Measurements from ENCODE around the gene TET3. TPM values are rescaled to one million over a fixed set of nuclear protein-coding genes. Genes with fewer than 3 reads are reported as not detected.

Gene TET3
- total and polyA plus RNA-seq, 7 donors = 1.8 to 9.6 (median 3.3) TPM

GRCh38 chr2:73972846-73973245 lies 11.9 kb upstream of the TET3 start:
- Histone ChIP-seq H3K4me3 (no peak overlapping the region), H3K27ac (no peak overlapping the region), H3K27me3 (no peaks in the 10 kb centered on the region), H3K4me1 (peaks cover 0 to 18% (median 16%) of the 10 kb centered on the region in 4 donors), H3K9me3 (no peaks in the 10 kb centered on the region), H3K36me3 (no peaks in the 10 kb centered on the region)
- DNase-seq = no peak
- intact Hi-C loops (cut with DNase I) = no loop called here
- WGBS, 2 donors = 44 to 46% methylated on average over 3 of the region's 3 CpGs
- TF ChIP-seq EP300 (IDR thresholded peaks at IDR 0.05) = no peak
- TF ChIP-seq, protein P1, sequence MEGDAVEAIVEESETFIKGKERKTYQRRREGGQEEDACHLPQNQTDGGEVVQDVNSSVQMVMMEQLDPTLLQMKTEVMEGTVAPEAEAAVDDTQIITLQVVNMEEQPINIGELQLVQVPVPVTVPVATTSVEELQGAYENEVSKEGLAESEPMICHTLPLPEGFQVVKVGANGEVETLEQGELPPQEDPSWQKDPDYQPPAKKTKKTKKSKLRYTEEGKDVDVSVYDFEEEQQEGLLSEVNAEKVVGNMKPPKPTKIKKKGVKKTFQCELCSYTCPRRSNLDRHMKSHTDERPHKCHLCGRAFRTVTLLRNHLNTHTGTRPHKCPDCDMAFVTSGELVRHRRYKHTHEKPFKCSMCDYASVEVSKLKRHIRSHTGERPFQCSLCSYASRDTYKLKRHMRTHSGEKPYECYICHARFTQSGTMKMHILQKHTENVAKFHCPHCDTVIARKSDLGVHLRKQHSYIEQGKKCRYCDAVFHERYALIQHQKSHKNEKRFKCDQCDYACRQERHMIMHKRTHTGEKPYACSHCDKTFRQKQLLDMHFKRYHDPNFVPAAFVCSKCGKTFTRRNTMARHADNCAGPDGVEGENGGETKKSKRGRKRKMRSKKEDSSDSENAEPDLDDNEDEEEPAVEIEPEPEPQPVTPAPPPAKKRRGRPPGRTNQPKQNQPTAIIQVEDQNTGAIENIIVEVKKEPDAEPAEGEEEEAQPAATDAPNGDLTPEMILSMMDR (IDR thresholded peaks at IDR 0.05) = no peak
- TF ChIP-seq POLR2AphosphoS5 (IDR thresholded peaks at IDR 0.05) = no peak
- TF ChIP-seq POLR2A (IDR thresholded peaks at IDR 0.05) = no peak

- intact Hi-C loops (cut with DNase I) = no loop called here
- WGBS, 2 donors = 90 to 94% methylated on average over 3 of the region's 3 CpGs
- Histone ChIP-seq H3K36me3 (no peaks in the 10 kb centered on the region), H3K27me3 (peaks cover 0 to 13% (median 9%) of the 10 kb centered on the region in 3 donors), H3K4me3 (no peak overlapping the region), H3K4me1 (peaks cover 0 to 14% (median 11%) of the 10 kb centered on the region in 4 donors), H3K9me3 (no peaks in the 10 kb centered on the region), H3K27ac (no peak overlapping the region)
- TF ChIP-seq POLR2A (IDR thresholded peaks at IDR 0.05) (no peak), EP300 (IDR thresholded peaks at IDR 0.05) (no peak), POLR2AphosphoS5 (IDR thresholded peaks at IDR 0.05) (no peak)
- TF ChIP-seq, protein P1 (IDR thresholded peaks at IDR 0.05) = no peak
- DNase-seq = no peak
These were observed 9.0 kb upstream of the TET3 start for GRCh38 chr2:73975731-73976130.

GRCh38 chr2:73976803-73977202 lies 7.9 kb upstream of the TET3 start:
- Histone ChIP-seq H3K27me3 (peaks cover 2 to 13% (median 9%) of the 10 kb centered on the region in 3 donors), H3K36me3 (no peaks in the 10 kb centered on the region), H3K4me1 (peaks cover 0 to 14% (median 8%) of the 10 kb centered on the region in 4 donors), H3K27ac (no peak overlapping the region), H3K9me3 (no peaks in the 10 kb centered on the region), H3K4me3 (no peak overlapping the region)
- no peak for DNase-seq
- intact Hi-C loops (cut with DNase I) = no loop called here
- WGBS, 2 donors = 90 to 98% methylated on average over 1 of the region's 1 CpG
- no peak for TF ChIP-seq POLR2AphosphoS5 (IDR thresholded peaks at IDR 0.05)
- no peak for TF ChIP-seq POLR2A (IDR thresholded peaks at IDR 0.05)
- TF ChIP-seq, protein P1 (IDR thresholded peaks at IDR 0.05) = no peak
- no peak for TF ChIP-seq EP300 (IDR thresholded peaks at IDR 0.05)

- Histone ChIP-seq H3K36me3 (no peaks in the 10 kb centered on the region), H3K9me3 (no peaks in the 10 kb centered on the region), H3K27ac (no peak overlapping the region), H3K4me1 (peaks cover 0 to 18% (median 12%) of the 10 kb centered on the region in 4 donors), H3K4me3 (no peak overlapping the region), H3K27me3 (peaks cover 2 to 13% (median 9%) of the 10 kb centered on the region in 3 donors)
- no peak for DNase-seq
- intact Hi-C loops (cut with DNase I) = no loop called here
- 96% methylated on average over 2 of the region's 2 CpGs for WGBS, 2 donors
- TF ChIP-seq POLR2AphosphoS5 (IDR thresholded peaks at IDR 0.05) = no peak
- no peak for TF ChIP-seq POLR2A (IDR thresholded peaks at IDR 0.05)
These were observed 7.2 kb upstream of the TET3 start for GRCh38 chr2:73977466-73977865.

DNA sequence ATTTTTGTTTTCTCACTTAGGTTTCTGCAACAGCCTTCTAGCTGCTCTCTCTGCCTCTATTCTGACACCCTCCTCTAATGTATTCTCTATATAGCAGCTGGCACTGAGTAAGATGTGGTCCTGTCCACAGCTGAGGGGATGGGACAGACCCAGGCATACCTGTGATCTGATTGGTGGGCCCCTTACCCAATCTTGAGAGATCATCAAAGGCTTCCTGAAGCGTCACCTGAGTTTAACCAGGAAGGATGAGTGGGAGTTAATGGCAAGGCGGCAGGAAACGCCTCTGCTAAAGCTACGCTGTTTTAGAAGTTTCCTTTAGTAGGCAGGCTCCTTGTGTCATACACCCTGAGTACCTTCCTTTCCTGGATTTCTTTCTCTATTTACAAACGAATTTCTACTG lies 5.7 kb upstream of the TET3 start:
- no peaks in the 10 kb centered on the region for H3K36me3 ChIP-seq
- WGBS, 2 donors = 38 to 40% methylated on average over 5 of the region's 5 CpGs
- H3K4me3 ChIP-seq = no peak overlapping the region
- intact Hi-C loops (cut with DNase I) = no loop called here
- H3K27me3 ChIP-seq = peaks cover 2 to 13% (median 9%) of the 10 kb centered on the region in 3 donors
- no peaks in the 10 kb centered on the region for H3K9me3 ChIP-seq
- TF ChIP-seq EP300 (IDR thresholded peaks at IDR 0.05) (no peak), POLR2AphosphoS5 (IDR thresholded peaks at IDR 0.05) (no peak), POLR2A (IDR thresholded peaks at IDR 0.05) (no peak)
- TF ChIP-seq, protein P1 (IDR thresholded peaks at IDR 0.05) = no peak
- no peak overlapping the region for H3K27ac ChIP-seq
- no peak for DNase-seq
- H3K4me1 ChIP-seq = peaks cover 0 to 26% (median 17%) of the 10 kb centered on the region in 4 donors

All from sigmoid colon (tissue), 7 donors.